Activated naive CD4-positive, alpha-beta T cell treated with anti-CD3 and anti-CD28 coated beads, Interleukin-2, amount 50 U/mL, for 16 hours (primary cell): ENCODE measurements around the gene BARX1.
A peak's percentile ranks its signal among the peaks of the same experiment; 100 is the strongest.
"Not testable (repeated sequence)": the region's sequence is repeated elsewhere in the genome, so short reads cannot be mapped to it uniquely, and the experiment has no call there.

ENCODE experiments used
- DNase-seq: peaks from one replicate; pipeline ENCODE4 v3.0.0-alpha.2; 2020

BARX1 gene

DNA sequence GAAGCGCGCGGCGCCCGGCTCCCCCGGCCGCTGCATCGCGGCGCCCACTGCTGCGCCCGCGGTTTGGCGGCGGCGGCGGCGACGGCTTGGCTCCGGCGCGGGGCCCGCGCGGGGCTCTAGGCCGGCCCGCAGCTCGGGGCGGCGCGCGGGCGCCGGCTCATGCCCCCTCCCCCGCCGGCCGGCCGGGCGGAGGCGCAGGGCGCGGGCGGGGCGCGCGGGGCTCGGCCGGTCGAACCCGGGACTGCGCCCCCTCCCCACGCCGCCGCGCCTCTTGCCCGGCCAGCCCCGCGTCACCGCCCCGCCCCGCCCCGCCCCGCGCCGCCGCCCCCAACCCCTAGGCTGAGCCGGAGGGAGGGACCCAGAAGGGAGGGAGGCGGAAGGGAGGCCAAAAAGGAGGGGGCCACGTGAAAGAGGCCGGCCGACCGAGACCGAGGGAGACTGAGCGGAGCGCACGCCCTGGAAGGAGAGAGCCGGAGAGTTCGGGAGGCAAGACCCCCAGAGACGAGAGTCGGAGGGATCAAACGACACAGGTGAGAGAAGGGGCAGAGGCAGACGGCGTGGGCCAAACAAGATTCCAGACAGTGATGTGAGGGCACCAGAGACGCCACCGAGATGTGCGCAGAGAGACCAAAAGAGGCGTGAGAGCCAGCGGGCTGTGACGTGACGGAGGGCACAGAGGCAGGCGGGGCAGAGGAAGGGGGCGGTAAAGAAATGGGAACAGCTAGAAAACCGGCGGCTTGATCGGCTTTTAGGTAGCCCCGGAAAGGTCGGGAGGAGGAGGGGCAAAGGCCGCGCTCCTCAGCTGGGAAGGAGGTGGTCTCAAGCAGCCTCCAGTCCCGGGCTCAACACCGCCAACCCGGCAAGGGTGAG is at the start of gene BARX1:
TSS of gene BARX1 (minus strand) at position 245 of the 870 bp plus-strand sequence. CDS start at position 36, 209 bp downstream.
- peak; percentile 44 for DNase-seq

DNA sequence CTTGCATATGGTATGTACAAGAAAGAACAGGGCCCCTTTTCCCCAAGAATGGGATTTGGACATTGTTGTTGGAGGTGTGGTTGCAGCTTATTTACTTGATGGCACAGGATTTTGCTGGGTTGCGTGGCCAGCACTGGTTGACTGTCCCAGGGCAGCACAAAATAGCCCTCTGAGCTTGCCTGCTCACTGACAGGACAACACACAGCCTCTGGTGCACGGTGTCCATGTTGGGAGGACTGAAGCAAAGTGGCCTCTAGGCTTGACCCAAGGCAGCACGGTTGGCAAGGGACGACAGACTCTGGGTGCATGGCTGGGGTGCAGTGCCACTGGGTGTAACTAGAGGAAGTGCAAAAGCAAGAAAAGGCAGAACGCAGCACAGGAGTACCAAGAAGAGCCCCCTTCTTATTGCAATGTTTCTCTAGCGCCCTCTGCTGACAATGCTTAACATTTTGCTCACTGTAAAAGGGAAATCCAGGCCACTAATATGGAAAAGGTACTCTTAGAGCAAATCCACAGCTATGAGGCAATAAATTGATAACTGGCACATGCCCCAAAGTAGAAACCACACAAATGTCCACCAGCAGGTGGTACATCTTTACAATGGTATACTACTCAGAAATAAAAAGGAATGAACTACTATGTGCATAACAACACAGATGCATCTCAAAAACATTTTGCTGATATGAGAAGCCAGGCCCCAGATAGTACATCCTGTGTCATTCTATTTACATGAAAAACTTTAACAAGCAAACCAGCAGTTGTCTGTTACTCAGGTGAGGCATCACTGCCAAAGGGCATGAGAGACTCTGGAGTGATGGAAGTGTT is 47.4 kb upstream of the BARX1 start:
- no peak for DNase-seq

- no peak for DNase-seq
These were observed 41.7 kb upstream of the BARX1 start for GRCh38 chr9:93996863-93997262.

DNA sequence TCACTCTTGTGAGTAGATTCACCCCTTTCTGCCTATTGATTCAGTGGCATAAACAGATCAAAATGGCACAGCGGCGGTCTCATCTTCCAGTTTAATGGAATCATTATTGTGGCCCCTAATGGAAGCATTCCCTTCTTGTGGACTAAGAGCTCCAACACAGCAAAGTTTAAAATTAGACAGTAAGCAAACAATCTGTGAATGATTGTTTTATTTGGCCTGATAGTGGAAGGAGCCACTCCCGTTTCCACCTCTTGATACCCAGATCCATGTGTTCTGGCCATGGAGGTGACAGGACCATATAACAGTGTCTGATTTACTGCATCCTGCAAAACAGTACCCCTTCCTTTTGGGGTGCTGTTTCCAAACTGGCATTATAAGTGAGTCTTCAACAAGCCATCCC is 41.2 kb upstream of the BARX1 start:
- no peak for DNase-seq

DNA sequence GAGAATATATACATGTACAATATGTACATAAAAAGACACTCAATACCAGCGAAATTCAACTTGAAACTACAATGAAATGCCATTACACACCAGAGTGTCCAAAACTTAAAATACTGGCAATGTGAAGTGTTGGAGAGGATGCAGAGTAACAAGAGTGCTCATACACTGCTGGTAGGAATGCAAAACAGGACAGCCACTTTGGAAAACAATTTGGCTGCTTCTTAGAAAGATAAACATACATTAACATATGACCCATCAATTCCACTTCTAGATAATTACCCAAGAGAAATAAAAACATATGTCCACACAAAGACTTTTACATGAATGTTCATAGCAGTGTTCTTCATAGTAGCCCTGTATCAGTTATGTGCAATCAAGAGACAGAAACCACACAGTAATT is 39.4 kb upstream of the BARX1 start:
- DNase-seq: no peak

- no peak for DNase-seq
These were observed 39.0 kb upstream of the BARX1 start for GRCh38 chr9:93994132-93994531.

- DNase-seq: no peak
These were observed 37.7 kb upstream of the BARX1 start for GRCh38 chr9:93992830-93993229.

DNA sequence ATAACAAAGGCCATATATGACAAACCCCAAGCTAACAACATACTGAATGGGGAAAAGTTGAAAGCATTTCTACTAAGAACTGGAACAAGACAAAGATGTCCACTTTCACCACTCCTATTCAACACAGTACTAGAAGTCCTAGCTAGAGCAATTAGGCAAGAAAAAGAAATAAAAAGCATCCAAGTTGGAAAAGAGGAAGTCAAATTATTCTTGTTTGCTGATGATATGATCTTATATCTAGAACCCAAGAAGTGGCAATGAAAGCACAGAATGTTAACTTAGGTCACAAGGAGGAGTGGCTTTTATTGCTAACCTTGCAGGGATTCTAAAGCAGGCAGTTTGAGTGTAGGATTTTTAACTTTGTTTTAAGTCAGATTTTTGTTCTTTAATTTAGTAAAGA is 35.3 kb upstream of the BARX1 start:
- DNase-seq: no peak

GRCh38 chr9:93988056-93988455 is 32.9 kb upstream of the BARX1 start:
- no peak for DNase-seq

- no peak for DNase-seq
These were observed 29.7 kb upstream of the BARX1 start for GRCh38 chr9:93984860-93985259.

GRCh38 chr9:93983875-93984274 is 28.7 kb upstream of the BARX1 start:
- no peak for DNase-seq

DNA sequence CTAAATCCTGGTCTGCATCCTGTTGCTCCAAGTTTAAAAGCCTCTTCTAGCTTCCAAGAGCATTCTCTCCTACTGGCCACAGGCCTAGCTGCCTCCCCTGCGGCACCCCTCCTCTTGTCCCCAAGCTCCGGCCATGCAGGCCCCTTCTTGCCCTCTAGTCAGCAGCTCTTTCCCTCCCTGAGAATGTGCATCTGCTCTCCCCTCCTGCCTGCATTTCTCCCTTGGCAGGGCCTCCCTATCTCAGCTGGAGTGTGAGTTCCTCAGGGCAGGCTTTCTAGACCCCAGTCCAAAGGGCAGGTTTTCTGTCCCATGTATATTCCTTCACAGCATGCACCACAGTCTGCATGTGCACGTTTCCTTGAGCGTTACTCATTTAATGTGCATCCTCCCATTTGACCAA is 24.6 kb upstream of the BARX1 start:
- DNase-seq: no peak

- no peak for DNase-seq
These were observed 23.4 kb upstream of the BARX1 start for GRCh38 chr9:93978551-93978950.

- no peak for DNase-seq
These were observed 21.8 kb upstream of the BARX1 start for GRCh38 chr9:93976973-93977372.

GRCh38 chr9:93976081-93976480 is 20.9 kb upstream of the BARX1 start:
- DNase-seq: no peak

DNA sequence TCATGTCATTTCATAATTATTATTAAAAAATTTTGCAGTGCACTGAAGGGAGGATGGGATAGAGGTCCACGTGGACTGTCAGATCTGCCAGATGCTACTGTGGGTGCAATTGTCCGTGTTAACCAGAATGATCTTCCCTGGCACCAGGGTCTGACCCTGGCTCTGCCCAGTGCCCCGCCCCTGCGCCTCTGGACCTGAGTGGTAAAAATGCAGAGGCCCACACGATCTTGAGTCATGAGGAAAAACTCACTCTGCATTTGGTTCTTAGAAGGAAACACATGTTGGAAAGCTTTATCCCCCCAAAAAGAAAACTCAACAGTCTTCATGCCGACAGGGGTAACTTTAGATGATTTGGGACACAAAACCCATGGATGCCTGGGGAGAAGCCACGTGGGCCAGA is 20.1 kb upstream of the BARX1 start:
- no peak for DNase-seq

GRCh38 chr9:93974151-93974550 is 19.0 kb upstream of the BARX1 start:
- no peak for DNase-seq

DNA sequence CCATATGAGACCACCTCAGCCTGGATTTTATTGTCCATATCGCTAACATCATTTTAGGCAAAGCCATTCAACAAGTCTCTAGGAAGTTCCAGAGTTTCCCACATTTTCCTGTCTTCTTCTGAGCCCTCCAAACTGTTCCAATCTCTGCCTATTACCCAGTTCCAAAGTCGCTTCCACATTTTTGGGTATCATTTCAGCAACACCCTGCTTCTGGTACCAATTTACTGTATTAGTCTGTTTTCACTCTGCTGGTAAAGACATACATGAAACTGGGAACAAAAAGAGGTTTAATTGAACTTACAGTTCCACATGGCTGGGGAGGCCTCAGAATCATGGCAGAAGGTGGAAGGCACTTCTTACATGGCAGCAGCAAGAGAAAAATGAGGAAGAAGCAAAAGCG is 17.5 kb upstream of the BARX1 start:
- DNase-seq: not testable (repeated sequence)

DNA sequence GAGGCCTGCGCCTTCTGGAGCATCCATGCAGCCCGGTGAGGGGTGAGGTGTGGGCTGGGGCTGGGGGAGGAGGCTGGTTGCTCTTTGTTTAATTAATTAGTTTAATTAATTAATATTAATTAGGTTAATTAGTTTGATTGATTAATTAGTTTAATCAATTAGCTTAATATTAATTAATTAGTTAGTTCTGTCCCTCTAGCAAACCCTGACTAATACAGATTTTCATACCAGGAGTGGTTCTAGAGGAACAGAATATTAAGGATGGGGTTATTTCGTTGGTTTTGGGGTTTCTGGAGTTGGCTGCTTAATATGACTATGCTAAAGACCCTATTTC is 14.1 kb upstream of the BARX1 start:
- DNase-seq: no peak

DNA sequence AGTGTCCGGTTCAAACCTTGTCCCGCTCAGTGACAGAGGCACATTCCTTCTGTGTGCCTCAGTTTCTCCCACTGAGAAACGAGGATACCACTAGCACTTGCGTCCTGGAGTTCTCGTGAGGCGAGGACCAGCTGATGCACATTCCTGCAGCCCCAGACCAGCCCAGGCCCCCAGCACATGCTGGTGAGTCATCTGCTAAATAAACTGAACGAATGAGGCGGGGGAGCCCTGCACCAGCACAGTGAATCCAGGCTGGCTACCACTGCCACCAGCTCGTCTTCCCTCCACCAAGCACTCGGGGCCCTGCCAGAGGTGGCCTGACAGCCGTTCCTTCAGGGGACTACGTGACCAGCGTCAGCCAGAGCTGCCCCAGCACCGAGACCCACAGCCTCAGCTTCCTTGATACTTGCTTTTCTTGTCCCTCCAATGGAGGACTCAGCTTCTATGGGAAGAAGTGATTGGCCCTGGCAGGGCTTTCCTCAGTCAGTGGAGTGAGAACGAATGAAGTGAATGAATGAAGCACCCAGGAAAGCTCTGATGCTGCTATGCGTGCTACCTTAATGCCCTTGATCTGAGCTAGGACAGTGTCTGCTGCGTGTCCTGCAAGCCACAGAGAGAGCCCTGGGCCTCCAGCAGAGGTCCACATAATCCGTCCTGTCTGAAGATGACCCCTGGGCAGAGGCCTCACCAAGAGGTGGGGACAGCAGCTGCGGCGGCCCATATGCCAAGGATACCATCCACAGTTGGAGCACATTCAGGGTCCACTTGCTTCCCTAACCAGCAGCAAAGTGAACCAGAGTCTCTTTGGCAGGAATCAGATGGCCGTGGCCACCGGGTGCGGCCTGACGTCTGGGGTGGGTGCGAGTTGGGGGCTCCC is 13.5 kb upstream of the BARX1 start:
- DNase-seq: no peak

GRCh38 chr9:93967020-93967803 is 12.1 kb upstream of the BARX1 start:
- no peak for DNase-seq

GRCh38 chr9:93965830-93966577 is 10.8 kb upstream of the BARX1 start:
- DNase-seq: no peak
